HG02884 (cell line): ENCODE measurements around the gene ADIG.
"Not testable (repeated sequence)": the region's sequence is repeated elsewhere in the genome, so short reads cannot be mapped to it uniquely, and the experiment has no call there.

Source experiments
- ATAC-seq: cut with Tn5 transposase; IDR thresholded peaks from one replicate; pipeline ENCODE4 v1.9.1; 2021; ENCODE audit warnings: mild to moderate bottlenecking, moderate library complexity; ENCODE audit not compliant: unreplicated experiment

ADIG gene

GRCh38 chr20:38569747-38570525 lies 11.1 kb upstream of the ADIG start:
- no peak for ATAC-seq

GRCh38 chr20:38573413-38573812 lies 7.6 kb upstream of the ADIG start:
- ATAC-seq: no peak

GRCh38 chr20:38579219-38579910 lies 1.6 kb upstream of the ADIG start:
- ATAC-seq: no peak

DNA sequence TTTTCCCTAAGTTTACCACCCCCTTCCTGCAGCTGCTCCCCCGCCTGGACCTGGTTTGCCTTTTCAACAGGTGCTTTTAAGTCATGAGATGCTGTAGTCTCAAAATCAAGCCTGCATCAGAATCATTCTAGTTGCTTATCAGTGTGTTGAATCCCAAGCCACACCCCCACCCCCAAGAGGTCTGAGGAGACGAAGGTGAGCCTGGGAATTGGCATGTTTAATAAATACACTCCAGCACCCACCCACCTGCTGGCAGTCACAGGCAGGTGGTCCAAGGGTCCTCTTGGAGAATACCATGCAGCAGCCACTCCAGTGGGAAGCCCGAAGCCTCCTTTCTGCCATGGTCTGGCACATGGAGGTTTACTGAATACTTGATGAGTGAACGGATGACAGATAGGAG lies 1.1 kb upstream of the ADIG start:
- no peak for ATAC-seq

DNA sequence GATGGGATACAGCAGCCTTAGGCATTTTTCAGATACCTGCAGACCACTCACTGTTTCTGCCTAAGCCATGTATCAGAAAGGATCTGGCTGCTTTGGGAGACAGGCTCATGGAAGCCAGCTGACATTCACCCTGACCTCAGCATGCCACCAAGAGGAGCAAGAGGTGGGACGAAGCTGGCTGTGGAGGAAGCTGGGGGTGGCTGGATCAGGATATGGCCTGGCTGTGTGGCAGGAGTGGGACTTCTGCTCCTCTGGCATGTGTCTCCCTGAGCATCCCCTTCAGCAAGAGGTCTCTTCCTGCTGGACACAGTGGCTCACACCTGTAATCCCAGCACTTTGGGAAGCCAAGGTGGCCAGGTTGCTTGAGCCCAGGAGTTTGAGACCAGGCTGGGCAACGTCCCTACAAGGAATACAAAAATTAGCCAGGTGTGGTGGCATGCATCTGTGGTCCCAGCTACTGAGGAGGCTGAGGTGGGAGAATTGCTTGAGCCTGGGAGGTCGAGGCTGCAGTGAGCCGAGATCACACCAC lies 897 bp downstream of the ADIG start:
- ATAC-seq: no peak

DNA sequence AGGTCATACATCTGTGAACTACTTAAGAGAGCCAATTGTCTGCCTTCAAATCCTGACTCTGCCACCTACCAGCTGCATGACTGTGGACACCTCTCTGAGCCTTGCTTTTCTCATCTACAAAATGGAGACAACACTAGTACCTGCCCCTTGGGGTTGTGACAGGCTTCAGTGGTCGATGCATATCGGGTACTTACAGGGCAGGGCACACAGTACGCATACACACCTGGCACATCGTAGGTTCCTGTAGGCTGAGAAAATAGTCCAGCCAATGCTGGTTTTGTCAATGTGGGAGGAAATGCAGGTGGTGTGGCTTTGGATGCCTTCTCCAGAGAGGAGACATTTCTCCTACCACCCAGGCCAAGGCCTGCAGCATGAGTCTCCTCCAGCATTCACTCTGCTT lies 2.3 kb downstream of the ADIG start:
- ATAC-seq: no peak

GRCh38 chr20:38584099-38584763 lies 3.2 kb downstream of the ADIG start:
- ATAC-seq: no peak

GRCh38 chr20:38585404-38586180 lies 4.6 kb downstream of the ADIG start:
- no peak for ATAC-seq

DNA sequence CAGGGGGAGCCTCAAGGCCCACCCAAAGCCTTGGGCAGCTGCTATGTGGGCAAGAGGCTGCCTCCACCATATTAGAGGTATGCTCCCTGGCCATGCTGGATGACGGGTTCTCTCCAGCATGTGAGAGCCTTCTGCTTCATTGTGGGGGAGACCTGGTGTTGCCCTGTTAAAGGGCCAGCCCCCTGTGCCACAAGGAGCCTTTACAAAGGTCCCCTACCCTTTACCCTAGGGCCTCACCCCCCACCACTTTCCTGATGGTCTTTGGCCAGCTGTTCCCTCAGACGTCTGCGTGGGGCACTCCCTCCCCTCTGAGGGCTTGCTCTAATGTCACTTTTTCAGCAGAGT lies 5.2 kb downstream of the ADIG start:
- ATAC-seq: no peak

DNA sequence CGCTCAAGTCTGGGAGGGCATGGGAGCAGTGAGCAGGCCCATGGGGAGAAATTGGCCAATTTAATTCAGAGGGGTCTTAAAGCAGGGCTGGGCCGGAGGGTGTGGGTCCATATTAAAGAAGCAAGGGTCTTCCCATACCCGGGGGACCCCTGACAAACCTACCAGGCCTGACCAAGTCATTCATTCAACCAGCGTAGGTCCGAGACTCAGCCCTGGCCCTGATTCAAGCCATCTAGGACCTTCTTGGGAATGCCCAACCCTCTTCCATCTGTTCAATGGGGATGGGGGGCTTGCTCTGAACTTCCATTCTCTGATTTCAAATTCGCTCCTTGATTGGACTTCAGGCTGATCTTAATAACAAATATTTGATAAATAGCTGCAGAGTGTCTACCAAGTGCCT lies 7.3 kb downstream of the ADIG start:
- no peak for ATAC-seq

DNA sequence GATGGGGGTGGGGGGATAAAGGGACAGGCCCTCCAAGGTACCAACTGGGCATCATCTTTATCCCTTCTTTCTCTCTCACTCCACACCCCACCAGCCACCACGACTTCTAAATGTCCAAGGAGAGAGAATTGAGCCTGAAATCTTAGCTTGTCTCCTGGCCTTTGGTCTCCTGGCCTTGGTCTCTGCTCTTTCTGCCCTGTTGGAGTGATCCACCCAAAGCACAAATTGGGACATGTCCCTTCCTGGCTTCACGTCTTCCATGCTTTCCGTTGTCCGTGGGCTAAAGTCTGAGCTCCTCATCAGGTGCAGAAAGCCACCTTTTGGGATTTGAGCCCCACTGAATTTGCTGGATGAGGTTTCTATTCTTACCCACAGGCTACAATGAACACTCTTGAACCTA lies 8.4 kb downstream of the ADIG start:
- ATAC-seq: no peak

DNA sequence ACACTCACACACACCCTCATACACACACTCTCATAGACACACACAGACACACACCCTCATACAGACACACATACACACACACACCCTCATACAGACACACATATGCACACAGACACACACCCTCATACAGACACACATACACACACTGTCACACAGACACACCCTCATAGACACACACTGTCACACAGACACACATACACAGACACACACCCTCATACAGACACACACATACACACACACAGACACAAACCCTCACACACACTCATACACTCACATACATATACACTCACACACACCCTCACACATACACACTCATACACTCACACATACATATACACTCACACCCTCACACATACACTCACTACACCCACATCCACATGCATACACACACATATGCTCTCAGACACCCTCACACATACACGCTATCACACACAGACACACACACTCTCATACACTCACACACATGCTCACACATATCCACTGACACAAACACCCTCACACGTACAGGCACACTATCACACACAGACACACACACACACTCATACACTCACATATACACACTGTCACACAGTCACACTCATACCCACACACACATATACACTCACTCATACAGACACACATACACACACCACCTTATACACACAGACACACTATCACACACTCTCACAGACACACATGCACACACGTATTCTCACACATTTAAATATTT lies 9.1 kb downstream of the ADIG start:
- no peak for ATAC-seq

- ATAC-seq: no peak
These were observed 9.9 kb downstream of the ADIG start for GRCh38 chr20:38590676-38591473.

DNA sequence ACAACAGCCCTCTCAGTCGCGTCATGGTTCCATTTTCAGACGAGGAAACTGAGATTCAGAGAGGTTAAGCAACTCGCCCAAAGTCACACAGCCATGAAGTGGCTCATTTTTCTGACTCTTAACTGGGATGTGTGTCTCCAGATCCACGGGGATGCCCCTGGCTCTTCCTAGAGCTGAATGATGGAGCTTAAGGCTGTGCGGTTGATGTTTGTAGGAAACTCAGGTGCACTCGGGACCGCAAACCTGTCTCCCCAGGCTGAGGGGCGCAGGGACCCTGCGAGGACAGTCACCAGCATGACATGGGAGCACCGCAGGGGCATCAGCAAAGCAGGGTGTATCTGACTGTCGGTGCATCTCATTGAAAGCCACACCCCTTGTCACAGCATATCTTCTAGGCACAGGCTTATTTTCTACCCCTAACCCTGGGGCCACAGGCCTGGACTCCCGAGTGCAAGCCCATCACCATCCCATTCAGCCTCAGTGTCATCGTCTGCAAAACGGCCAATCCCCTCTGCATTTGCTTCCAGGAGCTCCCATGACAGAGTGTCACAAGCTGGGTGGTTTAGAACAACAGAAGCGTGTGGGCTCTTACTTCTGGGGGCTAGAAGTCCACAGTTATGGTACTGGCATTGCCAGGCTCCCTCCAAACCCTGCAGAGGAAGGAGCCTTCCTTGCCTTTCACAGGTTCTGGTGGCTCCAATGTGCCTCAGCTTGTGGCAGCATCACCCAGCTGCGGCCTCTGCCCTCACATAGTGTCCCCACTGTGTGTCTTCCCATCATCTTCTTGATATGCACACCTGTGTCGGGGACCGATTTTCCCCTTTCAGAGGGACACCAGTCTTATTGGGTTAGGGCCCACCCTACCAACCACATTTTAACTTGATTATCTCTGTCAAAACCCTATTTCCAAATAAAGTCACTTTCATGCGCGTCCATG lies 10.7 kb downstream of the ADIG start:
- no peak for ATAC-seq

DNA sequence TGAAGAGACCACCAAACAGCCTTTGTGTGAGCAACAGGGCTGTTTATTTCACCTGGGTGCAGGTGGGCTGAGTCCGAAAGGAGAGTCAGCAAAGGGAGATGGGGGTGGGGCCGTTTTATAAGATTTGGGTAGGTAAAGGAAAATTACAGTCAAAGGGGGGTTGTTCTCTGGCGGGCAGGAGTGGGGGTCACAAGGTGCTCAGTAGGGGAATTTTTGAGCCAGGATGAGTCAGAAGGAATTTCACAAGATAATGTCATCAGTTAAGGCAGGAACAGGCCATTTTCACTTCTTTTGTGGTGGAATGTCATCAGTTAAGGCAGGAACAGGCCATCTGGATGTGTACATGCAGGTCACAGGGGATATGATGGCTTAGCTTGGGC lies 11.4 kb downstream of the ADIG start:
- ATAC-seq: not testable (repeated sequence)

DNA sequence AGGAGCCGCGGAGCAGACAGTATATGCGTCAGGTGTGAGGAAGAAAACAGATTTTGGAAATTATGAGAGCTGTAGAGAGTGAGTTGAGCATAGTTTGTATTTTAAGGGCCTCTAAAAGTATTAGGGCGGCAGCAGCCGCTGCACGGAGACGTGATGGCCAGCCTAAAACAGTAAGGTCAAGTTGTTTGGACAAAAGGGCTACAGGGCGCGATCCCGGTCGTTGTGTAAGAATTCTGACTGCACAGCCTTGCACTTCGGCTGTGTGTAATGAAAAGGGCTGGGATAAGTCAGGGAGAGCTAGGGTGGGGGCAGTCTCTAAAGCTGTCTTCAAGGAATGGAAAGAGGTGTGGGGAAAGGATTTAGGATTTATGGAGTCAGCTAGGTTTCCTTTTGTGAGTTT lies 13.3 kb downstream of the ADIG start:
- ATAC-seq: not testable (repeated sequence)

DNA sequence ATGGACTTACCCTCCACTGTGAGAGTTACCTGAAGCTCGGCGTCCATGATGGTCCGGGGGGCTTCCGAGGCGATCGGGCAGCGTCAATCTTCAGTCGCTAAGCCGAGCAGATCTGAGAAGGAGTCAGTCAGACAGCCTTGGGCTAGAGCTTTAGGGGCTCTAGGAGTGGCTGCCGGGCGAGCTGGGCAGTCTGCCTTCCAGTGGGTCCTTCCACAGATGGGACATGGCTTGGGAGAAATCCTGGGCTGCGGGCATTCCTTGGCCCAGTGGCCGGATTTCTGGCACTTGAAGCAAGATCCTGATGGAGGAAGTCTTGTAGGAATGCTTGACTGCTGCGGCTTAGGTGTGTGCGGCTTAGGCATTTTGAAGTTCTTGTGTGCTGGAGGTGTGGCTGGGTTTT lies 14.9 kb downstream of the ADIG start:
- not testable (repeated sequence) for ATAC-seq

GRCh38 chr20:38599410-38599882 lies 18.4 kb downstream of the ADIG start:
- ATAC-seq: no peak
